Fibroblast of peridontal ligament (primary cell): ENCODE results near the gene LDLRAD2.
"Not testable (repeated sequence)": the region's sequence is repeated elsewhere in the genome, so short reads cannot be mapped to it uniquely, and the experiment has no call there.

Experiments
- DNase-seq: peaks from one replicate; pipeline ENCODE4 v3.0.0-alpha.2; 2010; ENCODE audit errors: extremely low read depth

The LDLRAD2 gene

DNA sequence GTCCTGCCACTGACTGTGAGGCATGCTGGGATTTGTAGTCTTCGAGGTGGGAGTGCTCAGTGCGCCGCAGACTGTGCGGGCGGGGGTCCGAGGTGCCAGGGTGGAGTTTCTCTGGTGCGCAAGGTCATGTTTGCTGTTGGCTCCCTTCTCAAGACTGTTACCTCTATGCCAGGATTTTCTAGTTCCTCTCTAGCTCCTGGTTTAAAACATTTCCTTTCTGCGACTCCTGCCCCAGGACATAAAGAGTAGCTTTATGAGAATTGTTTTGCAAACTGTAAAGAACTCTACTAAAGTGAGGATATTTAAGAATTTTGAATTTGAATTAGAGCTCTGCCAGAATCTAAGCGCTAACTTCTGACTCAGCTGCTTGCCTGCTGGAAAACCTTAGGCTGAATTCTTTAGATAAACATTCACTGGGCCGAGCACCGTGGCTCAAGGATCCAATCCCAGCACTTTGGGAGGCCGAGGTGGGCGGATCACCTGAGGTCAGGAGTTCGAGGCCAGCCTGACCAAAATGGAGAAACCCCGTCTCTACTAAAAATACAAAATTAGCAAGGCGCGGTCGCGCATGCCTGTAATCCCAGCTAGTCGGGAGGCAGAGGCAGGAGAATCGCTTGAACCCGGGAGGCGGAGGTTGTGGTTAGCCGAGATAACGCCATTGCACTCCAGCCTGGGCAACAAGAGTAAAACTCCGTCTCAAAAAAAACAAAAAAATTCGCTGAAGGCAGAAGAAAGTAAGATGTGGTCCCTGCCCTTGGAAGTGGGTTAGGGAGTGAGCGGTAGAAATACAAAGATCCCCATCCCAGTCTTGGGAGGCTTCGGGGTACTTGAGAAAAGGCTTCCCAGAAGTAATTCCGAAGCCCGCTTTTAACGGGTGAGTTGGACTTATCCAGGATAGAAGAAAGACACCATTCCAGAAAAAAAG, 28.1 kb upstream of the LDLRAD2 start:
- DNase-seq: peak; percentile 84

- DNase-seq: not testable (repeated sequence)
Observed at GRCh38 chr1:21785764-21786163, 26.3 kb upstream of the LDLRAD2 start.

DNA sequence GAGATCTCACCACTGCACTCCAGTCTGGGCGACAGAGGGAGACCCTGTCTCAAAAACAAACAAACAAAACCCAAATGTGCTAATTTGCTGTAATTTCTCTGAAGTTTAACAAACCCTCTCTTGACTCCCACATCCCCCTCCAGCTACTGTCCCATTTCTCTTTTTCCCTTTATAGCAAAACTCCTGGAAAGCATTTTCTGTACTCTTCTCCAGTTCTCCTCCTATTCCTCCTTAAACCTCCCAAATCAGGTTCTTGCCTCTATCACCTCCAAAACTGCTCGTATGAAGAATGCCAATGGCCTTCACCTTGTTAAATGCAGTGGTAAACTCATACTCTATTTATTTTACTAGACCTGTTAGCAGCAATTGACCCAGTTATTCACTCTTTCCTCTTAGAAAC, 25.4 kb upstream of the LDLRAD2 start:
- DNase-seq: no peak

DNA sequence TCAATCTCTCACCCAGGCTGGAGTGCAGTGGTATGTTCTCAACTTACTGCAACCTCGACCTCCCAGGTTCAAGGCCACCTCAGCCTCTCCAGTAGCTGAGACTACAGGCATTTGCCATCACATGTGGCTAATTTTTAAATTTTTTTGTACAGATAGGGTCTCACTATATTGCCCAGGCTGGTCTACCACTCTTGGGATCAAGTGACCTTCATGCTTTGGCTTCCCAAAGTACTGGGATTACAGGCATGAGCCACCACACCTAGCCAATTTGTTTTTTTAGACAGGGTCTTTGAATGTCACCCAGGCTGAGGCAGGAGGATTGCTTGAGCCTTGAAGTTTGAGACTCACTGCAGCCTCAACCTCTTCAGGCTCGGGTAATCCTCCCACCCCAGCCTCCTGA, 19.0 kb upstream of the LDLRAD2 start:
- no peak for DNase-seq

DNA sequence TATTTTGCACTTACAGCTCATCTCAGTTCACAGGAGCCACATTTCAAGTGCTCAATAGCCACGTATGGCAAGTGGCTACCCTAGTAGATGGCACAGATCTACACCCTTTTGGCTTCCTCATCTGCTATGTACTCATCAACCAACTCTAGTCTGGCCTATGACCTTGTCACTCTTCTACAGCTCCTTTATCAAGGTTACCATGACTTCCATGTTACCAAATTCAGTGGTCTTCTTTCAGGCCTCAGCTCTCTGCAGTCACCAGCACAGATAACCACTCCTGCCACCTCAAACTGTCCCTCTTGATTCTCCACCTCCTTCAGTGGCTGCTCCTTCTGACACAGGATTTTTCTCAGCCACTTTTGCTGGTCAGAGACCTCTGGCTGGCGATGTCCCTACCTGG, 17.4 kb upstream of the LDLRAD2 start:
- DNase-seq: no peak

DNA sequence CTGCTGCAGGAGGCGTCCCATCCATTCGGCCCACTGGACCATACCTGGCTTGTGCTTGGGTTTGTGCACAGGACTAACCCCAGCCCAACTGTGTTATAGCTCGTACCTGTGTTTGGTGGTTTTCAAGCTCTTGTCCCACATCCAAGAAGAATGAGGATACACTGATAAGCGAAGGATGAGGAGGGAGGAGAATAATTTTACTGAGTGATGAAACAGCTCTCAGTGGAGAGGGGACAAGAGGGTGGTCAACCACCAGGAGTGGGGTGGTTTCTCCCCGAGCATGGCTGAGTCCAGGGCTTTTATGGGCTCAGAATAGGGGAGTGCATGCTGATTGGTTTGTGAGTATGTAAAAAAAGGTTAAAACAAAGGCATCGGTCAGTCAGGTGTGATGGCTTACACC, 17.0 kb upstream of the LDLRAD2 start:
- no peak for DNase-seq

GRCh38 chr1:21799730-21800129, 12.3 kb upstream of the LDLRAD2 start:
- DNase-seq: no peak

DNA sequence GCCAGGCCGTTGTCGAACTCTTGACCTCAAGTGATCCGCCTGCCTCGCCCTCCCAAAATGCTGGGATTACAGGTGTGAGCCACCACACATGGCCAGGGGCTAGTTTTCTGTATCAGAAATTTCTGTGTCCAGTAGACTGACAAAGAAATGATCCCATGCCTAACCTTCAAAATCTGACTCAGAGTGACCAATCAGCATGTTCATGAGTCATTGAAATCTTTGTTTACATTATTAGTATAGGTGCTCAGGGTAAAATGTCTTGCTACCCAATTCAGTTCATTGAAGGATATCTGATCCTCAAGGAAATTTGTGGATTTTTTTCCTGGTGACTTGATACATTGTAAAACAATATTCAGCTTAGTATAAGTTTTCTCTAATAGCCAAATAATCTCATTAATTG, 11.0 kb upstream of the LDLRAD2 start:
- DNase-seq: no peak

- DNase-seq: no peak
Observed at GRCh38 chr1:21804536-21804935, 7.5 kb upstream of the LDLRAD2 start.

DNA sequence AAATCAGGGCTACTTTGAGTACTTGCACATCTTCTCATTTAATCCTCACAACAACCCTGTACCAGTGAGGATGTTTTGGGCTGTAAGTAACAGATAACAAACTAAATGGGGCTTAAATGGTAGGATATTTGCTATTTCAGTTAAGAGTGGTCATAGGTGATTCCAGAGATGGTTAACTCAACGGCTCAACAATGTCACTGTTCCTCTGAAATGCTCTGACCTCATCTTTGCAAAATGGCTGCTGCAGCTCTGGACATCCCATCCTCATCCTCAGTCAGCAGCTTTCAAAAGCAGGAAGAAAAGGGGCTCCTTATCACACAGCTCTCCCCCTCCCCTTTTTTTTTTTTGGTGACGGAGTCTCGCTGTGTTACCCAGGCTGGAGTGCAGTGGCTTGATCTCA, 1.5 kb downstream of the LDLRAD2 start:
- DNase-seq: no peak

DNA sequence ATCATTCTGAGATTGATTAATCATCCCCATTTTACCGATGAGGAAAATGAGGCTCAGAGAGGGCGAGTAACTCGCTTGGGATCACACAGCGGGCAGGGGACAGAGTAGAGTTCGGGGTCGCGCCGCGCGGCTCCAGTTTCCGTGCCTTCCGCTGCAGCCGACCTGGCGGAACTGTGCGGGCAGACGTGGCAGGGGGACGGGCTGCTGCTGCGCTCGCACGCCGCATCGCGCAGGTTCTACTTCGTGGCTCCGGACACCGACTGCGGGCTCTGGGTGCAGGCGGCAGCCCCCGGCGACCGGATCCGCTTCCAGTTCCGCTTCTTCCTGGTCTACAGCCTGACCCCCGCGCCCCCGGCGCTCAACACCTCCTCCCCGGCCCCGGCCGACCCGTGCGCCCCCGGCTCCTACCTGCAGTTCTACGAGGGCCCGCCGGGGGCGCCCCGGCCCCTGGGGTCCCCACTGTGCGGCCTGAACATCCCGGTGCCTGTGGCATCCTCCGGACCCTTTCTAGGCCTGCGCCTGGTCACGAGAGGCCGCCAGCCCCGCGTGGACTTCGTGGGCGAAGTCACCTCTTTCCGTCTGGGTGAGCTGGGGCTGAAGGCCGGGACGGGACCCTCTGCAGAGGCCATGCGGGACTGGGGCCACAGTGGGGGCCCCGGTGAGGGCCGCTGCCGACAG, 2.3 kb downstream of the LDLRAD2 start:
- DNase-seq: no peak

DNA sequence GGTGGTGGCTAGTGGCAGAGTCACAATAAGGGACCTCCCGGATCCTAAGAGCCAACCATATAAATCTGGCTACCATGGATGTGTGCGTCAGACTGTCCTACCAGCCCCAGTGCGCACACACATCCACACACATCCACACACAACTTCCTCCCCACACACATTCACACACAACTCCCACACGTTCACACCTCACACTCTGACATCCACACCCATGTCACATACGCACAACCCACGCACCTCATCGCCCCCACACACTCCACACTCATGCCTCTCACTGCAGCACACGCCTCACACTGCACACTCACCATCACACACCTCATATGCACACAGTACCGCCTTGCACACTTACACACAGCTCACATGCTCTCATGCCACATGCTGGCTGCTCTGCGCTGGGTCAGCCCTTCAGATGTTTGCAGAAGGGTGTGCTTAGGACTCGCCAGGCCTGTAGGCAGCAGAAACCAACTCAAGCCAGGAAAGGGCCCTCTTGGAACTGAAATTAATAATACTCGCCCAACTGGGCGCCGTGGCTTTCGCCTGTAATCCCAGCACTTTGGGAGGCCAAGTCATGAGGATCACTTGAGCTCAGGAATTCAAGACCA, 3.0 kb downstream of the LDLRAD2 start:
- no peak for DNase-seq

DNA sequence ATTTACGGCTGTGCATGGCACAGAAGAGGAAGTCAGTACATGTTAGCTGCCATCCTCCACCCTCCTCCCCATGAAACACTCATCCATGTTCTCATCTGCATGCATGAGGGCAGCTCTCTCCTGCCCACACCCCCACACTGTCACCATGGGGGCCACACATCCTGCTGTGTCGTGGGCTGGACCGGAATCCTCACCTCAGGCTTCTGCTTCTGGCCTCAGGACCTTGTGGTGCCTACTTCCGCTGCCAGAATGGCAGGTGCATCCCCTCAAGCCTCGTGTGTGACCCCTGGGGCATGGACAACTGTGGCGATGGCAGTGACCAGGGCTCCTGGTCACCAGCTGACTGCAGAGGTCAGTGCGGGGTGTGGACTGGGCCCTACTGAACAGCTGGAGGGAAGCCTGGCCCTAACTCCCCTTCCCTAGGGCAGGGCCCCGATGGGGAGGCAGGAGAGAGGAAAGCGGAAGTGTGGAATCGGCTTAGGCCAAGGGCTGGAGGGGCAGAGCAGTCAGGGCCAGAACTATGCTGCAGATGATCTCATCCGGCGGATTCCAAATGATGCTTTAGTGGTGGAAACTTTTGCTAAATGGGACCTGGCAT, 3.8 kb downstream of the LDLRAD2 start:
- no peak for DNase-seq

GRCh38 chr1:21816602-21817302, 4.7 kb downstream of the LDLRAD2 start:
- DNase-seq: peak; percentile 45

DNA sequence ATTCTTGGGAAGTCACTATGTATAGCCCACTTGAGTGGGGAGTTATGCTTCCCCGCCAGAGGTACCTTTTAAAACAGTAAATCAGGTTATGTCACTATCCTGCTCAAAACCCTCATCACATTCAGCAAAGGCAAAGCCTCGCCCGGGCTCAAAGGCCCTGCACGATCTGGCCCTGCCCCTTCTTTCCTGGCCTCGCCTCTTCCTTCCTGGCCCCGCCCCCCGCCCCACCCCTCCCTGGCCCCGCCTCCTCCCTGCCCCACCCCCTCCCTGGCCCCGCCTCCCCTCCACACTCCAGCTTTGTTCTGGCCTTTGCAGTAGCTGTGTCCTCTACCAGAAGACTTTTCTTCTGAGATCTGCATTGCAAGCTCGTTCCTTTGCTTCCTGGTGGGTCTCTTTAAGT, 6.6 kb downstream of the LDLRAD2 start:
- DNase-seq: no peak

GRCh38 chr1:21820597-21821232, 8.7 kb downstream of the LDLRAD2 start:
- no peak for DNase-seq

- no peak for DNase-seq
Observed at GRCh38 chr1:21821385-21822019, 9.4 kb downstream of the LDLRAD2 start.

- DNase-seq: no peak
Observed at GRCh38 chr1:21822349-21822748, 10.3 kb downstream of the LDLRAD2 start.

DNA sequence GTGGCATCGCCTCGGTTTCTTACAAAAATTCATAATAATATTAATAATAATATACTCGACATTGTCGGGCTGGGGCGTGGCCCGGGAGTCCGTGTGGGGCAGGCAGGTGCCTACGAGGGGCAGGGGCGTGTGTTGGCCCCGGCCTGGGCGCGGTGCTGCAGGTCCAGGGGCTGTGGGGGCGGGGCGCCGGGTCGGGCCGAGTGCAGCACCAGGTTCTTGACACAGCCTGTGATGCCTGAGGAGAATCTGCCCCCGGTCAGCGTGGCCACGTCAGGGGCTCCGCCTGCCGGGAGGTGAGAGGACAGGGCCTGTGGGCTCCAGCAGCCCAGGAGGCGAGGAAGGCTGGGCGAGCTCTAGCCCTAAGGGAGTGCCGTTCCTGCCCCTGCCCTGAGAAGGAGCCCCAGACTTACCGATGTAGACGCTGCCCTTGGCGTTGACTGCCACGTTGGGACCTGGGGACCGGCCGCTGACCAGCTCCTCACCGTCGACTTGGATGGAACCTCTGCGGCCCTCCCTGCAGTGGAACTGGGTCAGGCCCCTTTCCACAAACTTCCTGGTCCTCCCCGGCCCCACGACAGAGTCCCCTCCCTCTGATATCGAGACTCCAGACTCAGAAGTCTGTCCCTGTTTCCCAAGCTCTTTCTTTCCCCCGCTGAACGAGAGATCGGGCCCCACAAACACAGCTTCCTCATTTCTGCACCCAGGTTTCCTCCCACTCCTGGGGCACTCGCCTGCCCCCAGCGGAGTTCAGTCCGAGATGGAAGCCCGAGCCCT, 11.3 kb downstream of the LDLRAD2 start:
- DNase-seq: no peak
